Renal cortical epithelial cell (primary cell): ENCODE results near the gene KCTD10. TPM values are rescaled to one million over a fixed set of nuclear protein-coding genes. Genes with fewer than 3 reads are reported as not detected.
A peak's percentile ranks its signal among the peaks of the same experiment; 100 is the strongest.

ENCODE experiments used
- DNase-seq: peaks from one replicate; pipeline ENCODE4 v3.0.0-alpha.2; 2011; ENCODE audit warnings: low read depth
- total RNA-seq: library from RNA; depleted of rRNA; stranded (reverse); fragments of >200 nt; gene quantifications from 2 replicates; pipeline ENCODE4 v1.2.3, GENCODE V29; 2014

KCTD10 gene
- 54.0 and 58.3 TPM in 2 replicates for total RNA-seq

GRCh38 chr12:109477185-109477962 lies at the start of gene KCTD10, which contains the start of gene UBE3B:
Gene KCTD10 (minus strand): TSS chr12:109477300. CDS start chr12:109477262, 38 bp downstream.
Gene UBE3B (plus strand): TSS chr12:109477634. CDS start chr12:109483552, 5,918 bp downstream.
- DNase-seq = peak; percentile 71

- no peak for DNase-seq
Observed at GRCh38 chr12:109525279-109525585, 48.1 kb upstream of the KCTD10 start.

- DNase-seq = no peak
Observed at GRCh38 chr12:109524466-109525278, 47.6 kb upstream of the KCTD10 start.

GRCh38 chr12:109523504-109523903 lies 46.4 kb upstream of the KCTD10 start:
- DNase-seq = no peak

- DNase-seq = no peak
Observed at GRCh38 chr12:109523071-109523470, 46.0 kb upstream of the KCTD10 start.

- DNase-seq = no peak
Observed at GRCh38 chr12:109521831-109522230, 44.7 kb upstream of the KCTD10 start.

- no peak for DNase-seq
Observed at GRCh38 chr12:109519787-109520186, 42.7 kb upstream of the KCTD10 start.

GRCh38 chr12:109518820-109519665 lies 41.9 kb upstream of the KCTD10 start:
- DNase-seq = peak; percentile 50

GRCh38 chr12:109517619-109518018 lies 40.5 kb upstream of the KCTD10 start:
- no peak for DNase-seq

- DNase-seq = no peak
Observed at GRCh38 chr12:109513977-109514376, 36.9 kb upstream of the KCTD10 start.

GRCh38 chr12:109513051-109513450 lies 36.0 kb upstream of the KCTD10 start:
- DNase-seq = no peak

GRCh38 chr12:109512608-109513007 lies 35.5 kb upstream of the KCTD10 start:
- DNase-seq = no peak

- no peak for DNase-seq
Observed at GRCh38 chr12:109510196-109510595, 33.1 kb upstream of the KCTD10 start.

- no peak for DNase-seq
Observed at GRCh38 chr12:109504068-109504467, 27.0 kb upstream of the KCTD10 start.

- DNase-seq = no peak
Observed at GRCh38 chr12:109503611-109504010, 26.5 kb upstream of the KCTD10 start.

GRCh38 chr12:109502332-109502731 lies 25.2 kb upstream of the KCTD10 start:
- no peak for DNase-seq

- no peak for DNase-seq
Observed at GRCh38 chr12:109501299-109501698, 24.2 kb upstream of the KCTD10 start.

- DNase-seq = no peak
Observed at GRCh38 chr12:109500406-109501185, 23.5 kb upstream of the KCTD10 start.

GRCh38 chr12:109497675-109498074 lies 20.6 kb upstream of the KCTD10 start:
- DNase-seq = no peak

GRCh38 chr12:109496306-109496705 lies 19.2 kb upstream of the KCTD10 start:
- DNase-seq = no peak

GRCh38 chr12:109495012-109495411 lies 17.9 kb upstream of the KCTD10 start:
- no peak for DNase-seq
